NCI-H2196 treated with DMSO at 0.1 percent for 48 hours (cell line): ENCODE measurements around the gene CDKN3.

Experiments used
- DNase-seq: peaks from one replicate; lab custom pipeline; 2025; ENCODE audit not compliant: unreplicated experiment; lab: John Stamatoyannopoulos, UW

The CDKN3 gene

GRCh38 chr14:54396493-54397335, at the start of gene CDKN3:
CDKN3 (plus strand) TSS chr14:54397007; CDS start chr14:54397069, 62 bp downstream.
- DNase-seq: peak; percentile 98

- DNase-seq: no peak
Observed at GRCh38 chr14:54347044-54347443, 49.8 kb upstream of the CDKN3 start.

DNA sequence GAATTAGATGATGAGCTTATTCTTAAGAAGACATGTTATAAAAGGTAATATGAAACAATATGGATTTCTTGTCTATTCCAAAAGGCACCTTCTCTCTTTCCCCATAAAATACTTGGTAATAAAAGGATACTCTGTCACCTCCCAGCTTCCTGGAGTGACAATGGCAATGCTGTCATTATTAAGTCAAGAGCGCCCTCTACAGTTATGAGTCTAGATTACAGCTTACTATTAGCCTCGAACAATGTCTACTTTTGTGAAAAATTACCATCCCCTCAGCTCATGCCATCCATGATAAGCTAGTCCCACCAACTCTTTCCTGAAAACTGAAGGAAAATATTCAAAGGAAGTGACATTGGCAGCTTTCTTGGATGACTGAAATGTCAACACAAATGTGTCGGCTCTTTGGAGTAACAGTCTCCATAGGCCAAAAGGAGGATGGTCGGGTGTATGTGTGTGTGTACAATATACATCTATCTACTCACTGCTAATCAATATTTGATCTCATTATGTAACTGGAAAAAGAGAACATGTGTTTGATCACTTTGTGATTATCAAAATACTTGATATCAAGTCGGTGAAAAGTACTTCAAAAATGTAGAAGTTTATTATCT, 48.7 kb upstream of the CDKN3 start:
- peak; percentile 28 for DNase-seq

GRCh38 chr14:54348923-54349620, 47.7 kb upstream of the CDKN3 start:
- no peak for DNase-seq

DNA sequence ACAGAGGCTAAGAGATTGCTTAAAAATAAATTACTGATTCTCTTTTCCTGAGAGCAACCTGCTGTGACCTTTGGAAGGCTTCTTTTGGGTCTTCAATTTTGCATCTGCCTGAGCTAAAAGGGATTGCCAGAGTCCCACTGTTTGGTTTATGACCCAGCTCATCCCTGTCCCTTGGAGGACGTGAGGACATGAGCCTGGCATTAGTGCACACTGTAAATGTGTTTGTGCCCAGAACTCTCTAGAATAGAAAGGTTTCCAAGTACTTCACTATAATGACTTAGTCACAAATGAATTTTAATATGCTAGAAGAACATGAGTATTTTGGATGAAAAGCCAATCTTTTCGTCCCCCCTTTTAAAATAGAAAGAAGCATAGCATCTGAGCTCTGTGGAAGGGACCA, 47.1 kb upstream of the CDKN3 start:
- no peak for DNase-seq

- peak; percentile 26 for DNase-seq
Observed at GRCh38 chr14:54350203-54350602, 46.6 kb upstream of the CDKN3 start.

DNA sequence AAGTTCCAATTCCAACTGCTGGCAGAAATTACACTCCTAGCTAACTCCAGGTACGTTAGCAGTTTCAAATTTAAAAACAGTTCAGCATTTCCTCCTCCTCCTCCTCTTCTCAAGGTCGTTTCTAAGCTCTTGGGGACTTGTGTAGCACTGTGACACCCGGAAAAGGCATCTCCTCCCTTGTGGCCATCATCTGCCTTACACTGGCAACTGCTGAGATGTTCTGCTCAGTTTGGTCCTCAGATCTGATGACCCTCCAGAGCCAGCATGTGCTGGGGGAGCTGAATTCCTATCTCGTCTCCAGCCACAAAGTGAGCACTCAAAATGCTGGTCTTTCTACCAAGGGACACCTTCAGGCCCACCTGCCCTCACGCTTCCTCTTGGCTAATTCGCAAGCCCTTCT, 43.5 kb upstream of the CDKN3 start:
- DNase-seq: no peak

DNA sequence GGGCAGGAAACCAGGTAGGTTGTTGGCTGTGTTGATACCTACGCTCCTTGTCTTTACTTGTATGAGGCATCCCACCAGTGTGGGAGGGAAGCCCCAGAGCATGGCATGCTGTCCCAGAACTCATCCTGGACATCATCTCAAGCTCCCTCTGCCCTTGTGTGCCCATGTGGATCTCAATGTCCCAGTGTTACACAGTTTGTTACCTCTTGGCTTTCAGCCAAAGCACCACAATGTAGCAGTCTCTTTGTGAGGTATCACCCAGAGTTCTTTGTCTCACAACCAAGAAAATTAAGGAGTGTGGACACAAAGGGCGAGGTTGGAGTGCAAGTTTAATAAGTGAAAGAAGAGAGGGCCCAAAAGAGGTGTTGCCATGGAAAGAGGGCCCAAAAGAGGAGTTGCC, 43.1 kb upstream of the CDKN3 start:
- no peak for DNase-seq

- no peak for DNase-seq
Observed at GRCh38 chr14:54354096-54354495, 42.7 kb upstream of the CDKN3 start.

DNA sequence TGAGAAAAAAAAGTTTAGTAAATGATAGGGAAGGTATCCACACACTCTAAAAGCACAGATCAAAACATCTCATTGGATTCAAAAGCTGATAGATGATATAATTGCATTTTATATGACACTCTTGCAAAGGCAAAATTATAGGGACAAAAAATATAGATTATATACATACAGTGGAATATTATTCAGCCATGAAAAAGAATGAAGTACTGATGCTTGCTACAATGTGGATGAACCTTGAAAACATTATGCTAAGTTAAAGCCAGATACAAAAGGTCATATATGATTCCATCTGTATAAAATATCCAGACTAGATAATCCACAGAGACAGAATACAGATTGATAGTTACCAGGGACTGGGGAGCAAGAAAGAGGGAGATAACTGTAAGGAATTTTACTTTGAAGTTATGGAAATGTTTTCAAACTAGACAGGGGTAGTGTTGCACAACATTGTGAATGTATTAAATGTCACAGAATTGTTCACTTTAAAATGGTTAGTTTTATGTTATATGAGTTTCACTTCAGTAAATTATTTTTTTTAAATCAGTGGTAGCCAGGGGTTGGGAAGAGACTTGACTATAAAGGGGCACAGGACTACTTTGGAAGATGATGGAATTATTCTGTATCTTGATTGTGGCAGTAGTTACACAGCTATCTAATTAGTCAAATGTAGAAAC, 41.7 kb upstream of the CDKN3 start:
- no peak for DNase-seq

GRCh38 chr14:54355698-54356097, 41.1 kb upstream of the CDKN3 start:
- no peak for DNase-seq

GRCh38 chr14:54356172-54356571, 40.6 kb upstream of the CDKN3 start:
- DNase-seq: no peak

DNA sequence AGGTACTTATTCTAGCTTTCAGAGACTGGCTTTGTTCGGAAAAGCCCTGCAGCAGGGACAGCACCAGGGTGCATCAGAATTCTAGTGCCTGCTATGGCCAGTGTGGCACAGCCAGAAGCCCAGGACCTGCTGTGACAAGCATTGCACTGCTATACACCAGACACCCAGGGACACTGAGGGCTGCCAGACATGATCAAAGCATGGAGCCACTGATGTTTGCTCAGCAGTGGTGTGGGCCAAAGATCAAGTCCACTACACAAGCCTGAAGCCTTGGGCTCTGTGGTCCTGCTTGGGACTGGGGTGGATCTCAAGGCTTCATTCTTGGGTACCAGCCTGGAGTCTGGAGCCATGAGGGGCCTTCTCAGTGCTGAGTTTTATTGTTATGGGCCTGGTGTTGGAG, 36.1 kb upstream of the CDKN3 start:
- DNase-seq: no peak

DNA sequence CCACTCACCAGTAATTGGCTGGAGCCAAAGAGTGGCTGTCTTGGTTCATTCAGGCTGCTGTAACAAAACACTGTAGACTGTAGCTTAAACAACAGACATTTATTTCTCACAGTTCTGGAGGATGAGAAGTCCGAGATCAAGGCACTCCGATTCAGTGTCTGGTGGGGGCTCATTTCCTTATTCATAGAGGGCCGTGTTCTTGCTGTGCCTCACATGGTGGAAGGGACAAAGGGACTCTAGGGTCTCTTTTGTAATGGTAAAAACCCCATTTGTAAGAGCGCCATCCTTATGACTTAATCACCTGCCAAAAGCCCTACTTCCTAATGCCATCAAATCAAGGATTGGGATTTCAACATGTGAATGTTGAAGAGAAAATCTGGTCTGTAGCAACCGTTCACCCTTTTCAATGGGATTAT, 34.7 kb upstream of the CDKN3 start:
- no peak for DNase-seq

DNA sequence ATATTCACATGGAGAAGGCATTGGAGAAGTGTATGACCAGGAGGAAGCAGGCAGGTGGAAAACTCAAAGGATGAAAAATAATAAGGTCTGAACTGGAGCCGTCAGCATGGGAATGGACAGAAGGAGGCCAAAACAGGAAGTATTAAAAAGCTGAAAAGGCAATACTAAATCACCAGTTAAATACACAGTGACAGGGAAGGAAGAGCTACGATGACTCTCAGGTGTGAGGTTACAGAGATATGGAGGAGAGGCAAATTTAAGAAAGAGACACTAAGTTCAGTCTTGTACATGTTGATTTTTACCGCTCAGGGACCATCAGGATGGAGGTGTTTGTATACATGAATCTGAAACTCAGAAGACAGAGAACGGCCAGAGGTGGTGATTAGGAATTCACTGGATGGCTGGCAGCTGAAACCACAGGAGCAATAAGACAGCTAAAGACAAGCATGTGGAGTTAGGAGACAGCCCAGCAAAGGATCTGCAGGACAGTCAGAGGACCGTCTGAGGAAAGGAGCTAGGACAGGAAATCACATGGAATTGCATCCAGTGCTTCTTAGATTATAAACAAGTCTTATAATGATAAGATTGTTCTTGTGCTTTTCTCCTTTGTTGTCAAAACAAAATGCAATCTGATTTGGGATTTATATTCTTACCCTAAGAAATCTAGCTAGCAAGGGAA, 33.9 kb upstream of the CDKN3 start:
- no peak for DNase-seq

DNA sequence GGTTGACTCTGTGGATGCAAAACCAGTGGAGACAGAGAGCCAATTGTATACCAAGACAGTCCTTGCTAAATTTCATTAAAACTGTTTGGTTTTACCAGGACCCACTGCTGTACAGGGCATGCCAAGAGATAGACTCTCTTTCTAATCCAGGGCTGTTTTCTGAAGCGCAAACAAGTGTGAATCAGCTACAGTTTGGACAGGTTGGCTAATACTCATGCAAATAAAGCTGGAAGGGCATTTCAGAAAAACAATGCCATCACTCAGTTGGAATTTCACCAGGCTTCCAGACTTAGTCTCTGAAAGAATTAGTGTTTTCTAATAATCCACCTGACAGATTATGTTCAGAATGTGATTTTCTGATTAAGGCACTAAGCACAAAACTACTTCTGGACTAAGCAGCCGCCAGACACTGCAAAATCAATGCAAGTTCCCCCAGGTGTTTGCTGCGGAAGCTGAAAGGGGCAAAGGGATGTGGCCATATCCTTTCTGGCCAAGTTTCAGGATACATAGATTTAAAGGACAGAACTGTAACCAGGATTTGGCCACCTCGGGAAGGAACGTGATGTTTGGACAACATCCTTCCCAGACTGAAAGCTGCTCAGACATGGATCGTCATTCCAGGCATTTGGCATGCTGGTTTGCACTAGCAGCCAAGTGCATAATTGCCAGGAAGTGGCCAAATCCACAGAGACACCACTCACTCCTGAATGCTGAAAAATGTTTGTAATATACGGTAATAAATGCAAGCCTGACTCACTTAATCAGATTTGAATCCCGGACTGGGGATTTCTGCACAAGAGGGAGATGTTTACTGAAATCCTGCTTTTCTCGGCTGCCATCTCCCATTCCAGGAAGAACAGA, 32.0 kb upstream of the CDKN3 start:
- DNase-seq: no peak

GRCh38 chr14:54366736-54367735, 29.8 kb upstream of the CDKN3 start:
- DNase-seq: peak; percentile 22

DNA sequence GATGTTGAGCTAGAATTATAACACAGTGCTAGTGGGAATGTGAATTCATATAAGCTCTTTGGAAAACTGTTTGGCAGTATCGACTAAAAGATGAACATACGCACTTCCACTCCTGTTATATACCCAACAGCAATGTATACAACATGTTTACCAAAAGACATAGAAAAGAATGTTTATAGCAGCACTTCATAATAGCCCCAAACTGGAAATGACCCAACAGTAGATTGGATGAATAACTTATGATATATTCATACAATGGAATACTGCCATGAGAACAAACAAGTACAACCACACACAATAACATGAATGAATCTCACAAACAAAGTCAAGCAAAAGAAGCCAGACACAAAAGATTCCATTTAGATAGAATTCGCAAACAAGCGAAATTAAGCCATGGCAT, 28.5 kb upstream of the CDKN3 start:
- no peak for DNase-seq

- no peak for DNase-seq
Observed at GRCh38 chr14:54369343-54369742, 27.5 kb upstream of the CDKN3 start.
